Activated CD4-positive, alpha-beta T cell treated with anti-CD3 and anti-CD28 coated beads, Interleukin-2, amount 50 U/mL, for 16 hours (primary cell): ENCODE data around the gene UNC13D.
"Not testable (repeated sequence)": the region's sequence is repeated elsewhere in the genome, so short reads cannot be mapped to it uniquely, and the experiment has no call there.

Experiments used
- DNase-seq: peaks from one replicate; pipeline ENCODE4 v3.0.0-alpha.2; 2020

The UNC13D gene

GRCh38 chr17:75791254-75791653, 53.0 kb downstream of the UNC13D start:
- no peak for DNase-seq

DNA sequence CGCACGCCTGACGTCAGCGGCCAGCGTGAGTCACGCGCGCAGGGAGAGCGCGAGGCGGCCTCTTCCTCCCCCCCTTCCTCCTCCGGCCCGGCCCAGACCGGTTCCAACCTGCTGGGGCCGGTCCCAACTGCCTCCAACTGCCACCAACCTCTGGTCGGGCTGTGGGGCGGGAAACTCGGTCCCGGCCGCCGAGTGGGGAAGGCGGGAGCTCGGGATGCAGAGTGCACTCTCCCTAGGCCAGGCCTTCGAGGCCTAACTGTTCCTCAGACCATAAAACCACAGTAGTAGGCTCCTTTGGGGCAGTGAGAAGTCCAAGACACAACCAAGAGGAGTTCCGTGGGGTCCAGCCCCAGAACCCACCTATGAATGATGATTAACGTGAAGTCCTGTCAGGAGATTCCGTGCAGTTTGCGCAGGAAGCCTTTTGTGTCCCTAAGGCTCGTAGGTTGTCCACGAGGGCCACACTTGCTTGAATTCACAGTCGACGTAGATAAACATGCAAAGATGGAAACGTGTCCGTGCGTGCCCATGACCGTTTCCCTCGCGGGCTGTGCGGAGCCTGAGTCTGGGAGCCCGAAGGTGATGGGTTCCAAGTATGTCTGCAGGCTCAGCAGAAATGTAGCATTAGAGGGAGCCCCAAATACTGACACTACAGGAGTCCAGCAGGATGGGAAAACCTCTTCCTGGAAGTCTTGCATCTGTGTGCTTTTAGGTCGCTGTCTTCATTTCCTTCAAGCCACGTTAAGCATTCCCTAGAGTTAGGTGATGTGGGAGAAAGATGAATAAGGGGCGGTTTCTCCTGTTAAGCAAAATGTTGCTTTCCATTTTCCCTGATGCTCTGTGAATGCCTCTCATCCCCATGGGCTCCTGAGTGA, 59.0 kb downstream of the UNC13D start:
- peak; percentile 95 for DNase-seq

DNA sequence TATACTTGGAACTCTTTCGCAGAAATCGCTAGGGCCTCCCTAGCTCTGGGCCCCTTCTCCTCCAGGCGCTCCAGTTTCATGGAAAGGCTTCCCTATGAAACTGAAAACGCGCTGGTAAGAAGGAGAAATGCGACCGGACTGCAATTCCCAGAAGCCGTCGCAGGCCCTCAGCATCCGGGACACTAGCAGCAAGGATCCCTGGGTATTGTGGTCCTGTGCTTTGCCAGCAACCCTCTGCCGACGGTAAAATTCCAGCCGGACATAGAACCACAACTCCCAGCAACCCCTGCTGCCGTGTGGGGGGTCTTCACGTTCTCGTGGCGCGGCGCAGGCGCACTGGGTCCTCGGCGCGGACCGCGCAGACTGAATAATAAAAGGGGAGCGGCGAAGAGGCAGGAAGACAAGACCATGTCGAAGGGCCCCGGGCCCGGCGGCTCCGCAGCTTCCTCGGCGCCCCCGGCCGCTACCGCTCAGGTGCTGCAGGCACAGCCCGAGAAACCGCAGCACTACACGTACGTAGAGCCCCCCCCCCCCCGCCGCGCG, 59.7 kb downstream of the UNC13D start, which contains the start of gene UNK:
TSS of gene UNK (plus strand) at position 334 of the 543 bp plus-strand sequence. CDS start at position 409, 75 bp downstream.
- DNase-seq = peak; percentile 99

- no peak for DNase-seq
Observed at GRCh38 chr17:75783803-75784472, 60.3 kb downstream of the UNC13D start.

DNA sequence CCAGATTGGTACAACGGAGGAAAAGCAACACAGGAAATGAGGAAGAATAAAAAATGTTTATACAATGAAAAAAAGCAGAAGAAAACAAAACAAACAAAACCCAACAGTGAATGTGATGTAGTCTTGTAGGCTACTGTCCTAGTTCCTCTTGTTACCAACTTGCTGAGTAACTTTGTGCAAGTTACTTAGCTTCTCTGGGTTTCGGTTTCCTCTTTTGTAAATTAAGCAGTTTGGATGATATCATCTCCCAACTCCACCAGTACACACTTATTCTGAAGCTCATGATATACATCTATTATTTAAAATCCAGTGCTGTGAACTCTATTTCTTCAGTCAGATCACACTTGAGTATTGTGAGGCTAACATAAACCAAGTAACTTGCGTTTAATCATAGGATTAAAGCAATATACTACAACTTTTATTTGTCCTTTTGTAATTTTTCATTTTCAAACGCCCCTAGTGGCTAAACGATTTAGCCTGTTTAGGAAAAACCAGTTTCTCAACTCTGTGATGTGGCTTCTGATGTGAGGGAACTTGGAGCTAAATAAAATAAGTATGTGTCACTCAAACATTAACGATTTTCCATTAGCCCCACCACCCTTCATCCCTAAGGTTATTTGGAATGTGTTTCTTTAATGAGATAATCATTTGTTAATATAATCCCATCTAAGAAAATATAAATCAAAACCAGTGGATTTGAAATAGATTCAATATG, 61.0 kb downstream of the UNC13D start:
- peak; percentile 89 for DNase-seq

- no peak for DNase-seq
Observed at GRCh38 chr17:75779987-75780889, 64.0 kb downstream of the UNC13D start.

DNA sequence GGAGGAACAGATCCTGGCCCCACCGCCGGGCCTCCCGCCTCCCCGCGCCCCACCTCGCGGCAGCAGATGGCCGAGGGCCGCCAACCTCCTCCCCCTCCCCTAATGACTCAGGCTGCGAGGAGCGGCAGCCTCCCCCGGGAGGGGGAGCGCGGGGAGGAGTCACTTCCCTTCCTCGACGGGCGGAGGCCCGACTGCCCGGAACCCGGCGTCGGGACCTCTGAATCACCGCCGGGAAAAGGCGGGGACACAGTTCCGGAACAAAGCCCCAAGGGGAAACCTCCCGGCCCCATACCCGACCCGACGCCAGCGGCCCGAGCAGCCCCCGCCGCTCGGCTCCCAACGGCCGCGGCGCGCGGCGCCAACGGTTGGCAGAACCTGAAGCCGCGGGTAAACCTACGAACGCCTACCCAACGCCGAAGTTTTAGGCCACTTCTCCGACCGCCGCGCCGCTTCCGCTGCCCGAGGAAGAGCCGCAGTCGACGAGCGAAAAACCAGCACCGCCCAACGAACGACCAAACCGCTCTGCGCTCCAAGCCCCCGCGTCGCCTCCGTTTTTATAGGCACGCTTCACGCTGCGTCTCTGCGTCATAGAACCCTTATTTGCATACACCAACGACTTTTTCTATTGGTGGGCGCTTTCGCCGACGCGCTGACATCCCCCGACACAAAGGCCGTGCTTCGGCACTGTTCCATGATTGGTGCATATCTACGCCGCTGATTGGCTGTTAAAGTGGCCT, 64.8 kb downstream of the UNC13D start:
- DNase-seq = peak; percentile 99

DNA sequence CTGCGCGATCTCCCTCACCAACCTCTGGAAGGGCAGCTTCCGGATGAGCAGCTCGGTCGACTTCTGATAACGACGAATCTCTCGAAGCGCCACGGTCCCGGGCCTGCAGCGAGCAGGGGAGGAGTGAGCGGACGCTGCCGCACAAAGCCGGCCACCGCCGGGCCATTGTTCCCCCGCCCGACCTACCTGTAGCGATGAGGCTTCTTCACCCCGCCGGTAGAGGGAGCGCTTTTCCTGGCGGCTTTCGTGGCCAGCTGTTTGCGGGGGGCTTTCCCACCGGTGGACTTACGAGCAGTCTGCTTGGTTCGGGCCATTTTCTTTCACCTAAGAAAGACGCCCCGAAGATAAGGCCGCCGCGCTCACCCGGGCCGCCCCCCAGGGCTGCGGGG, 65.3 kb downstream of the UNC13D start:
- DNase-seq = peak; percentile 80

DNA sequence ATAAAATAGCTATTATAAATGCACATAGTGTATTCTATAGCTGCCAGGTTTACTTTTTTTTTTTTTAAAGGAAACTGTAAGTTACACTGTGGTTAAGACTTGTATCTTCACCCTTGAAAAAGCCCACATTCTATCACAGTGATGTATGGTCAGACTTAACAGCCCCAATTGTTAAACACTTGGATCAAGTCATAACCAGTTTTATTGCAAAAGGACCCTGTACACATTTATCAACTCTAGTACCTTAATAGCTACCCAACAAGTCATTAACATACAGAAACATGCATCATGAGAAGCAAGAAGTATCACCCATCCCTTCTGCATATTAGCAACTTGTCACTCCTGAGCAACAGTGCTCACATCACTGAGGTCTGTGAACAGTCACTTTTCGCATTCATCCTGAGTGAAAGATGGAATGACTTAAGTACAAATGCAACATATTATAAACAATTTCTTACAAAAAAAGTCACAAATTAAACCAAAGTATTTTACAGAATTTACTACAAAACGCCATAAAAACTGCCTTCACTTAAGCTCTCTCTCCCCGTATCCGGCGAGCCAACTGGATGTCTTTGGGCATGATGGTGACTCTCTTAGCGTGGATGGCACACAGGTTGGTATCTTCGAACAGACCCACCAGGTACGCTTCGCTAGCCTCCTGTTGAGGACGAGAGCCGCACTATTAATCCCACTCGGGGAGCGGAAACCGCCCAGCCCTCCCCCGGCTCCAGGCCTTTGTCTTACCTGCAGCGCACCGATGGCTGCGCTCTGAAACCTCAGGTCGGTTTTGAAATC, 65.9 kb downstream of the UNC13D start:
- DNase-seq = not testable (repeated sequence)

GRCh38 chr17:75777296-75777922, 66.8 kb downstream of the UNC13D start:
- no peak for DNase-seq
